HEK293 (cell line): ENCODE data around the gene LAMTOR4.

Experiments used
- KLF16 ChIP-seq: fragments of 450-650 bp; formaldehyde crosslinking; IDR thresholded peaks from 2 replicates; pipeline ENCODE4 v1.5.1; 2017; ENCODE audit warnings: missing biosample characterization, missing genetic modification characterization
- MEIS1 ChIP-seq: sonication (generic); formaldehyde crosslinking; IDR thresholded peaks from 2 replicates; pipeline ENCODE4 v1.8.1; 2022; ENCODE audit warnings: missing genetic modification reagents, mild to moderate bottlenecking, borderline replicate concordance
- PRDM1 ChIP-seq: fragments of 450-650 bp; formaldehyde crosslinking; IDR thresholded peaks from 2 replicates; pipeline ENCODE4; 2016; ENCODE audit warnings: missing biosample characterization, missing genetic modification characterization
- ZFHX2 ChIP-seq: fragments of 450-650 bp; formaldehyde crosslinking; conservative IDR thresholded peaks from 2 replicates; pipeline ENCODE4 v1.5.1; 2016; ENCODE audit warnings: missing biosample characterization, missing genetic modification characterization
- ZNF248 ChIP-seq: fragments of 450-650 bp; formaldehyde crosslinking; IDR thresholded peaks from 2 replicates; pipeline ENCODE4 v1.5.1; 2017; ENCODE audit warnings: missing biosample characterization, missing genetic modification characterization
- ZNF391 ChIP-seq: fragments of 450-650 bp; formaldehyde crosslinking; IDR thresholded peaks from 2 replicates; pipeline ENCODE4 v1.5.1; 2016; ENCODE audit warnings: low read depth, missing biosample characterization, missing genetic modification characterization, borderline replicate concordance
- ZNF624 ChIP-seq: fragments of 450-650 bp; formaldehyde crosslinking; IDR thresholded peaks from 2 replicates; pipeline ENCODE4 v1.5.1; 2017; ENCODE audit warnings: missing biosample characterization, missing genetic modification characterization
- ZNF670 ChIP-seq: fragments of 450-650 bp; formaldehyde crosslinking; IDR thresholded peaks from 2 replicates; pipeline ENCODE4 v1.5.1; 2016; ENCODE audit warnings: missing biosample characterization, missing genetic modification characterization, low read depth
- ZNF791 ChIP-seq: fragments of 450-650 bp; formaldehyde crosslinking; IDR thresholded peaks from 2 replicates; pipeline ENCODE4 v1.5.1; 2016; ENCODE audit warnings: missing biosample characterization, missing genetic modification characterization
- ZNF837 ChIP-seq: fragments of 450-650 bp; formaldehyde crosslinking; IDR thresholded peaks from 2 replicates; pipeline ENCODE4 v1.5.1; 2016; ENCODE audit warnings: missing biosample characterization, missing genetic modification characterization
- ZSCAN23 ChIP-seq: fragments of 450-650 bp; formaldehyde crosslinking; IDR thresholded peaks from 2 replicates; pipeline ENCODE4 v1.5.1; 2016; ENCODE audit warnings: missing biosample characterization, missing genetic modification characterization
- TF ChIP-seq, protein P1 (sequence below): fragments of 450-650 bp; formaldehyde crosslinking; IDR thresholded peaks from 2 replicates; pipeline ENCODE4 v1.5.1; 2017; ENCODE audit warnings: missing biosample characterization, missing genetic modification characterization
- TF ChIP-seq, protein P2 (sequence below): fragments of 450-650 bp; formaldehyde crosslinking; IDR thresholded peaks from 2 replicates; pipeline ENCODE4 v1.5.1; 2016; ENCODE audit warnings: missing biosample characterization, missing genetic modification characterization
- TF ChIP-seq, protein P3 (sequence below): fragments of 450-650 bp; formaldehyde crosslinking; IDR thresholded peaks from 2 replicates; pipeline ENCODE4 v1.5.1; 2016; ENCODE audit warnings: missing biosample characterization, missing genetic modification characterization

GRCh38 chr7:100118388-100119071 is 30.2 kb upstream of the LAMTOR4 start:
- TF ChIP-seq, protein P1, sequence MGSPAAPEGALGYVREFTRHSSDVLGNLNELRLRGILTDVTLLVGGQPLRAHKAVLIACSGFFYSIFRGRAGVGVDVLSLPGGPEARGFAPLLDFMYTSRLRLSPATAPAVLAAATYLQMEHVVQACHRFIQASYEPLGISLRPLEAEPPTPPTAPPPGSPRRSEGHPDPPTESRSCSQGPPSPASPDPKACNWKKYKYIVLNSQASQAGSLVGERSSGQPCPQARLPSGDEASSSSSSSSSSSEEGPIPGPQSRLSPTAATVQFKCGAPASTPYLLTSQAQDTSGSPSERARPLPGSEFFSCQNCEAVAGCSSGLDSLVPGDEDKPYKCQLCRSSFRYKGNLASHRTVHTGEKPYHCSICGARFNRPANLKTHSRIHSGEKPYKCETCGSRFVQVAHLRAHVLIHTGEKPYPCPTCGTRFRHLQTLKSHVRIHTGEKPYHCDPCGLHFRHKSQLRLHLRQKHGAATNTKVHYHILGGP (tag by site-specific recombination), result no peak
- TF ChIP-seq ZSCAN23 (tag by site-specific recombination), result no peak
- no peak for TF ChIP-seq ZNF837 (tag by site-specific recombination)
- no peak for TF ChIP-seq ZNF791 (tag by site-specific recombination)
- TF ChIP-seq ZFHX2 (tag by site-specific recombination), result no peak
- TF ChIP-seq, protein P2, sequence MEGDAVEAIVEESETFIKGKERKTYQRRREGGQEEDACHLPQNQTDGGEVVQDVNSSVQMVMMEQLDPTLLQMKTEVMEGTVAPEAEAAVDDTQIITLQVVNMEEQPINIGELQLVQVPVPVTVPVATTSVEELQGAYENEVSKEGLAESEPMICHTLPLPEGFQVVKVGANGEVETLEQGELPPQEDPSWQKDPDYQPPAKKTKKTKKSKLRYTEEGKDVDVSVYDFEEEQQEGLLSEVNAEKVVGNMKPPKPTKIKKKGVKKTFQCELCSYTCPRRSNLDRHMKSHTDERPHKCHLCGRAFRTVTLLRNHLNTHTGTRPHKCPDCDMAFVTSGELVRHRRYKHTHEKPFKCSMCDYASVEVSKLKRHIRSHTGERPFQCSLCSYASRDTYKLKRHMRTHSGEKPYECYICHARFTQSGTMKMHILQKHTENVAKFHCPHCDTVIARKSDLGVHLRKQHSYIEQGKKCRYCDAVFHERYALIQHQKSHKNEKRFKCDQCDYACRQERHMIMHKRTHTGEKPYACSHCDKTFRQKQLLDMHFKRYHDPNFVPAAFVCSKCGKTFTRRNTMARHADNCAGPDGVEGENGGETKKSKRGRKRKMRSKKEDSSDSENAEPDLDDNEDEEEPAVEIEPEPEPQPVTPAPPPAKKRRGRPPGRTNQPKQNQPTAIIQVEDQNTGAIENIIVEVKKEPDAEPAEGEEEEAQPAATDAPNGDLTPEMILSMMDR (tag by site-specific recombination), result no peak
- no peak for TF ChIP-seq MEIS1 (CRISPR knock-in tag)
- TF ChIP-seq ZNF624 (tag by site-specific recombination), result no peak
- no peak for TF ChIP-seq ZNF670
- TF ChIP-seq ZNF248 (tag by site-specific recombination), result no peak
- no peak for TF ChIP-seq PRDM1 (tag by site-specific recombination)
- TF ChIP-seq, protein P3, sequence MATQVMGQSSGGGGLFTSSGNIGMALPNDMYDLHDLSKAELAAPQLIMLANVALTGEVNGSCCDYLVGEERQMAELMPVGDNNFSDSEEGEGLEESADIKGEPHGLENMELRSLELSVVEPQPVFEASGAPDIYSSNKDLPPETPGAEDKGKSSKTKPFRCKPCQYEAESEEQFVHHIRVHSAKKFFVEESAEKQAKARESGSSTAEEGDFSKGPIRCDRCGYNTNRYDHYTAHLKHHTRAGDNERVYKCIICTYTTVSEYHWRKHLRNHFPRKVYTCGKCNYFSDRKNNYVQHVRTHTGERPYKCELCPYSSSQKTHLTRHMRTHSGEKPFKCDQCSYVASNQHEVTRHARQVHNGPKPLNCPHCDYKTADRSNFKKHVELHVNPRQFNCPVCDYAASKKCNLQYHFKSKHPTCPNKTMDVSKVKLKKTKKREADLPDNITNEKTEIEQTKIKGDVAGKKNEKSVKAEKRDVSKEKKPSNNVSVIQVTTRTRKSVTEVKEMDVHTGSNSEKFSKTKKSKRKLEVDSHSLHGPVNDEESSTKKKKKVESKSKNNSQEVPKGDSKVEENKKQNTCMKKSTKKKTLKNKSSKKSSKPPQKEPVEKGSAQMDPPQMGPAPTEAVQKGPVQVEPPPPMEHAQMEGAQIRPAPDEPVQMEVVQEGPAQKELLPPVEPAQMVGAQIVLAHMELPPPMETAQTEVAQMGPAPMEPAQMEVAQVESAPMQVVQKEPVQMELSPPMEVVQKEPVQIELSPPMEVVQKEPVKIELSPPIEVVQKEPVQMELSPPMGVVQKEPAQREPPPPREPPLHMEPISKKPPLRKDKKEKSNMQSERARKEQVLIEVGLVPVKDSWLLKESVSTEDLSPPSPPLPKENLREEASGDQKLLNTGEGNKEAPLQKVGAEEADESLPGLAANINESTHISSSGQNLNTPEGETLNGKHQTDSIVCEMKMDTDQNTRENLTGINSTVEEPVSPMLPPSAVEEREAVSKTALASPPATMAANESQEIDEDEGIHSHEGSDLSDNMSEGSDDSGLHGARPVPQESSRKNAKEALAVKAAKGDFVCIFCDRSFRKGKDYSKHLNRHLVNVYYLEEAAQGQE (tag by site-specific recombination), result no peak
- no peak for TF ChIP-seq KLF16
- no peak for TF ChIP-seq ZNF391 (tag by site-specific recombination)
